HG02759 (cell line): ENCODE measurements around the gene TRABD2B.

ENCODE experiments used
- ATAC-seq: cut with Tn5 transposase; IDR thresholded peaks from one replicate; pipeline ENCODE4 v1.9.1; 2021; ENCODE audit warnings: mild to moderate bottlenecking, moderate library complexity; ENCODE audit not compliant: unreplicated experiment

TRABD2B gene

GRCh38 chr1:47812904-47813514, 184.2 kb downstream of the TRABD2B start:
- no peak for ATAC-seq

GRCh38 chr1:47810964-47811682, 186.1 kb downstream of the TRABD2B start:
- ATAC-seq = no peak

GRCh38 chr1:47809301-47810084, 187.7 kb downstream of the TRABD2B start:
- ATAC-seq = no peak

- no peak for ATAC-seq
Measured at GRCh38 chr1:47808612-47809011, 188.6 kb downstream of the TRABD2B start.

- no peak for ATAC-seq
Measured at GRCh38 chr1:47805921-47806361, 191.2 kb downstream of the TRABD2B start.

- no peak for ATAC-seq
Measured at GRCh38 chr1:47805018-47805417, 192.2 kb downstream of the TRABD2B start.

GRCh38 chr1:47803815-47804501, 193.2 kb downstream of the TRABD2B start:
- no peak for ATAC-seq

- no peak for ATAC-seq
Measured at GRCh38 chr1:47797575-47797974, 199.6 kb downstream of the TRABD2B start.

GRCh38 chr1:47796626-47797025, 200.6 kb downstream of the TRABD2B start:
- no peak for ATAC-seq

- no peak for ATAC-seq
Measured at GRCh38 chr1:47795102-47795501, 202.1 kb downstream of the TRABD2B start.

- ATAC-seq = no peak
Measured at GRCh38 chr1:47794530-47794929, 202.7 kb downstream of the TRABD2B start.

- no peak for ATAC-seq
Measured at GRCh38 chr1:47794081-47794480, 203.1 kb downstream of the TRABD2B start.

- ATAC-seq = no peak
Measured at GRCh38 chr1:47793563-47793962, 203.6 kb downstream of the TRABD2B start.

GRCh38 chr1:47792779-47793178, 204.4 kb downstream of the TRABD2B start:
- ATAC-seq = no peak

- no peak for ATAC-seq
Measured at GRCh38 chr1:47791879-47792608, 205.1 kb downstream of the TRABD2B start.

GRCh38 chr1:47788761-47789160, 208.4 kb downstream of the TRABD2B start:
- ATAC-seq = no peak

GRCh38 chr1:47787560-47787959, 209.6 kb downstream of the TRABD2B start:
- ATAC-seq = no peak

- no peak for ATAC-seq
Measured at GRCh38 chr1:47786316-47786715, 210.9 kb downstream of the TRABD2B start.

GRCh38 chr1:47785561-47786271, 211.5 kb downstream of the TRABD2B start:
- ATAC-seq = no peak

- ATAC-seq = no peak
Measured at GRCh38 chr1:47785118-47785517, 212.1 kb downstream of the TRABD2B start.
